PC-3 (cell line): ENCODE data around the gene PMIS2.

ENCODE experiments used
- EZH2 ChIP-seq: fragments of 300-600 bp; sonication (generic); IDR thresholded peaks from one replicate; pipeline ENCODE4 v1.6.1; 2017; ENCODE audit warnings: antibody characterized with exemption, mild to moderate bottlenecking, low read length; ENCODE audit not compliant: unreplicated experiment
- EZH2phosphoT487 ChIP-seq: fragments of 300-600 bp; sonication (generic); IDR thresholded peaks from 2 replicates; pipeline ENCODE4 v1.6.1; 2018; ENCODE audit warnings: mild to moderate bottlenecking, antibody characterized with exemption, low read length, borderline replicate concordance
- TF ChIP-seq, protein P1 (sequence below): fragments of 300-600 bp; sonication (generic); conservative IDR thresholded peaks from 2 replicates; pipeline ENCODE4 v1.5.1; 2017; ENCODE audit warnings: antibody characterized with exemption, low read depth, mild to moderate bottlenecking, low read length

DNA sequence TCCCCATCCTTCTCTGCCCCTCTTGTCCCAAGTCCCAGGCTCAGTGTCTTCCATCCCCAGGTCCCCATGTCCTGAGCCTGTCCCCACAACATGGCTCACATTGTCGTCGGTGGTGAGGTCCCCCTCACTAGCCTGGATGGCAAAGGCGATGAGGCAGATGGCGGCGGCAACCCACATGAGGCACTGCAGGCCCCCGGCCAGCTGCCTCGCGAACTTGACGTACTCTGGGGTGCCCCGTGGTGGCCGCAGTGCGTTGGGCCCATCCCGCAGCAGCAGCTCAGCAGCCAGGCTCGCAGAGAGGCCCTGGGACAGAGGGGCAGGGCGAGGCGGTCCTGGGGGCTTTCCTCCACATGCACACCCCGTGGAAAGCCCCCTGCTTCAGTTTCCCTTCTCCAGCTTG lies 23.6 kb upstream of the PMIS2 start:
- TF ChIP-seq, protein P1, sequence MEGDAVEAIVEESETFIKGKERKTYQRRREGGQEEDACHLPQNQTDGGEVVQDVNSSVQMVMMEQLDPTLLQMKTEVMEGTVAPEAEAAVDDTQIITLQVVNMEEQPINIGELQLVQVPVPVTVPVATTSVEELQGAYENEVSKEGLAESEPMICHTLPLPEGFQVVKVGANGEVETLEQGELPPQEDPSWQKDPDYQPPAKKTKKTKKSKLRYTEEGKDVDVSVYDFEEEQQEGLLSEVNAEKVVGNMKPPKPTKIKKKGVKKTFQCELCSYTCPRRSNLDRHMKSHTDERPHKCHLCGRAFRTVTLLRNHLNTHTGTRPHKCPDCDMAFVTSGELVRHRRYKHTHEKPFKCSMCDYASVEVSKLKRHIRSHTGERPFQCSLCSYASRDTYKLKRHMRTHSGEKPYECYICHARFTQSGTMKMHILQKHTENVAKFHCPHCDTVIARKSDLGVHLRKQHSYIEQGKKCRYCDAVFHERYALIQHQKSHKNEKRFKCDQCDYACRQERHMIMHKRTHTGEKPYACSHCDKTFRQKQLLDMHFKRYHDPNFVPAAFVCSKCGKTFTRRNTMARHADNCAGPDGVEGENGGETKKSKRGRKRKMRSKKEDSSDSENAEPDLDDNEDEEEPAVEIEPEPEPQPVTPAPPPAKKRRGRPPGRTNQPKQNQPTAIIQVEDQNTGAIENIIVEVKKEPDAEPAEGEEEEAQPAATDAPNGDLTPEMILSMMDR = no peak
- TF ChIP-seq EZH2phosphoT487 (no peak), EZH2 (no peak)
